HepG2 (cell line): ENCODE results near the gene EEF2. TPM values are rescaled to one million over a fixed set of nuclear protein-coding genes. Genes with fewer than 3 reads are reported as not detected.

Experiments used
- ARNTL ChIP-seq: sonication (generic); formaldehyde crosslinking; IDR thresholded peaks from 2 replicates; pipeline ENCODE4 v1.4.0; 2020; ENCODE audit warnings: mild to moderate bottlenecking, missing genetic modification reagents
- CBFB ChIP-seq: sonication (generic); formaldehyde crosslinking; IDR thresholded peaks from 2 replicates; pipeline ENCODE4 v1.4.0; 2020; ENCODE audit warnings: missing genetic modification reagents
- HNRNPH1 ChIP-seq: fragments of 200-400 bp; formaldehyde crosslinking; optimal IDR thresholded peaks from 2 replicates; pipeline ENCODE3; 2017; ENCODE audit warnings: mild to moderate bottlenecking, low read depth, low read length
- MAFF ChIP-seq: IDR thresholded peaks from 2 replicates; pipeline ENCODE4 v1.6.1; 2011; ENCODE audit warnings: low read depth, low read length, improper control_type of control experiment
- NCOR1 ChIP-seq: fragments of 200-600 bp; sonication (generic); IDR thresholded peaks from 2 replicates; pipeline ENCODE4 v1.7.0; 2017; ENCODE audit warnings: antibody characterized with exemption, low read length, borderline replicate concordance
- NFE2 ChIP-seq: sonication (generic); formaldehyde crosslinking; IDR thresholded peaks from 2 replicates; pipeline ENCODE4 v1.4.0; 2020; ENCODE audit warnings: missing genetic modification reagents
- NFIC ChIP-seq: IDR thresholded peaks from 2 replicates; pipeline ENCODE4 v1.6.1; 2012; ENCODE audit warnings: mild to moderate bottlenecking, low read length, inconsistent platforms
- PRMT3 ChIP-seq: sonication (generic); formaldehyde crosslinking; IDR thresholded peaks from 2 replicates; pipeline ENCODE4 v1.8.1; 2022; ENCODE audit warnings: low read depth, mild to moderate bottlenecking, moderate library complexity, missing genetic modification reagents, borderline replicate concordance
- ZBTB7A ChIP-seq: sonication (generic); formaldehyde crosslinking; IDR thresholded peaks from 2 replicates; pipeline ENCODE4 v1.8.0; 2022; ENCODE audit warnings: mild to moderate bottlenecking, missing genetic modification reagents
- ZFP62 ChIP-seq: sonication (generic); formaldehyde crosslinking; IDR thresholded peaks from 2 replicates; pipeline ENCODE4 v1.4.0; 2020; ENCODE audit warnings: missing genetic modification reagents
- ZNF780A ChIP-seq: sonication (generic); formaldehyde crosslinking; IDR thresholded peaks from 2 replicates; pipeline ENCODE4 v1.8.0; 2022; ENCODE audit warnings: mild to moderate bottlenecking, missing genetic modification reagents, moderate library complexity
- polyA plus RNA-seq, 8 experiments: library from polyadenylated mRNA; depleted of rRNA in 3 of 8; stranded (reverse) in 7 of 8; unstranded in 1 of 8; fragments of >200 nt; fragmentation: Illumina TruSeq in 4 of 8; extraction: Trizol in 4 of 8; gene quantifications; 2 replicates each; pipeline versions ENCODE4 v1.2.1 to v1.2.3, GENCODE V29; 2011 to 2016; ENCODE audit warnings: low read depth in 4 of 8, missing spikeins in 1 of 8, mixed read lengths in 1 of 8; ENCODE audit not compliant: insufficient read depth in 1 of 8
- total RNA-seq, 5 experiments: library from RNA; depleted of rRNA; stranded (reverse); fragments of >200 nt; fragmentation: Illumina TruSeq; extraction: Trizol; gene quantifications; 2 replicates each; pipeline ENCODE4 v1.2.3, GENCODE V29; 2016; ENCODE audit warnings: low read depth in 1 of 5
- TF ChIP-seq, protein P1 (sequence below): sonication (generic); formaldehyde crosslinking; IDR thresholded peaks from 2 replicates; pipeline ENCODE4 v1.4.0; 2020; ENCODE audit warnings: missing genetic modification reagents
- TF ChIP-seq, protein P2 (sequence below): sonication (generic); formaldehyde crosslinking; IDR thresholded peaks from 2 replicates; pipeline ENCODE4 v1.4.0; 2020; ENCODE audit warnings: low read depth, mild to moderate bottlenecking, missing genetic modification reagents
- TF ChIP-seq, protein P3 (sequence below): sonication (generic); formaldehyde crosslinking; IDR thresholded peaks from 2 replicates; pipeline ENCODE4 v1.5.1; 2020; ENCODE audit warnings: mild to moderate bottlenecking, missing genetic modification reagents
- TF ChIP-seq, protein P4 (sequence below): sonication (generic); formaldehyde crosslinking; IDR thresholded peaks from 2 replicates; pipeline ENCODE4 v1.8.0; 2022; ENCODE audit warnings: missing genetic modification reagents, mild to moderate bottlenecking, moderate library complexity, borderline replicate concordance
- TF ChIP-seq, protein P5 (sequence below): sonication (generic); formaldehyde crosslinking; IDR thresholded peaks from 2 replicates; pipeline ENCODE4 v1.4.0; 2020; ENCODE audit warnings: missing genetic modification reagents
- TF ChIP-seq, protein P6 (sequence below): sonication (generic); formaldehyde crosslinking; IDR thresholded peaks from 2 replicates; pipeline ENCODE4 v1.9.0; 2021; ENCODE audit warnings: missing genetic modification reagents, mild to moderate bottlenecking, borderline replicate concordance

EEF2 gene
- total and polyA plus RNA-seq, 2 of the 13 experiments (the other 11 are each of a cell fraction or from before 2014, with no cell fraction given), result 1,441 to 1,777 TPM

DNA sequence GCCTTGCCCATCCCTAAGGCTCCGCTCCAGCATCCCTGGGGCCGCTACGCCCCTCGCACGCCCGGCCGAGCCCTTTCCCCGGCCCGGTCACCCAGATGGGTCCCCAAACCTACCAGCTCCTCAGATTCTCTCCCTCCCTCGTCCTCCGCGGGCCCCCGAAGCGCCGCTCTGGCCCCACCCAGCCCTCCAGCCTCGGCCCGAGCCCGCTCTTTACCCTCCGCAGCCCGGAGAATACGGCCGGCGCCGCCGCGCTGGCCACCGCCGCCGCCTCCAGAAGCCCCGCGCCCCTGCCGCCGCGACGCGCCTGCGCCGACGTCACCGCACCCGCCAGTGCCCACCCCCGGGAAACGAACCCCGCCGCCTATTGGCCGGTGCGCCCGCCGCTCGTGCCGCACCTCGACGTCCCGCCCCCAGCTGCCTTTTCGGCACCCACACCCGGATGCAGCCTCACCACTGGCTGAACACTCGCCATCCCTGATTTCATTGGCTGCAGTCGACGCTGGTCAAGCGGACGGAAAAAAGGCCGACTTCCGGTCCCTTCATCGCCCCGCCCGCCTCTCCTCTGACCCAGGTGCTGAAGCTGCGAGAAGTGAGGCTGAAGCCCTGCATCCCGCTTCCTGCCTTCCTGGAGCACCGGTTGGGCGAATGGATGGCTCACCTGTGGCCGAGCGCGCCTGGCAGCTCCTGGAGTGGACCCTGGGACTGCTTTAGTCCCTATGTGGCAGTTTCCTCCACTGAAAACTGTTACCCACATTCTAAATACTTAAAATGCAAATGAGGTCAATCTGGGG lies 14.3 kb downstream of the EEF2 start, which contains the start of gene DAPK3 (continued):
- TF ChIP-seq, protein P1, sequence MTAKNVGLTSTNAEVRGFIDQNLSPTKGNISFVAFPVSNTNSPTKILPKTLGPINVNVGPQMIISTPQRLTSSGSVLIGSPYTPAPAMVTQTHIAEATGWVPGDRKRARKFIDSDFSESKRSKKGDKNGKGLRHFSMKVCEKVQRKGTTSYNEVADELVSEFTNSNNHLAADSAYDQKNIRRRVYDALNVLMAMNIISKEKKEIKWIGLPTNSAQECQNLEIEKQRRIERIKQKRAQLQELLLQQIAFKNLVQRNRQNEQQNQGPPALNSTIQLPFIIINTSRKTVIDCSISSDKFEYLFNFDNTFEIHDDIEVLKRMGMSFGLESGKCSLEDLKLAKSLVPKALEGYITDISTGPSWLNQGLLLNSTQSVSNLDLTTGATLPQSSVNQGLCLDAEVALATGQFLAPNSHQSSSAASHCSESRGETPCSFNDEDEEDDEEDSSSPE (CRISPR knock-in tag), result no peak; the same call in 1 of the 2 replicates
- 0 out of 2 replicates have a peak, but pooled peaks have one; percentile 29 for TF ChIP-seq CBFB
- no peak for TF ChIP-seq ZNF780A (CRISPR knock-in tag)
- no peak for TF ChIP-seq NFE2 (CRISPR knock-in tag)
- no peak for TF ChIP-seq PRMT3
- TF ChIP-seq, protein P2, sequence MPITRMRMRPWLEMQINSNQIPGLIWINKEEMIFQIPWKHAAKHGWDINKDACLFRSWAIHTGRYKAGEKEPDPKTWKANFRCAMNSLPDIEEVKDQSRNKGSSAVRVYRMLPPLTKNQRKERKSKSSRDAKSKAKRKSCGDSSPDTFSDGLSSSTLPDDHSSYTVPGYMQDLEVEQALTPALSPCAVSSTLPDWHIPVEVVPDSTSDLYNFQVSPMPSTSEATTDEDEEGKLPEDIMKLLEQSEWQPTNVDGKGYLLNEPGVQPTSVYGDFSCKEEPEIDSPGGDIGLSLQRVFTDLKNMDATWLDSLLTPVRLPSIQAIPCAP (CRISPR knock-in tag), result no peak
- TF ChIP-seq, protein P3, sequence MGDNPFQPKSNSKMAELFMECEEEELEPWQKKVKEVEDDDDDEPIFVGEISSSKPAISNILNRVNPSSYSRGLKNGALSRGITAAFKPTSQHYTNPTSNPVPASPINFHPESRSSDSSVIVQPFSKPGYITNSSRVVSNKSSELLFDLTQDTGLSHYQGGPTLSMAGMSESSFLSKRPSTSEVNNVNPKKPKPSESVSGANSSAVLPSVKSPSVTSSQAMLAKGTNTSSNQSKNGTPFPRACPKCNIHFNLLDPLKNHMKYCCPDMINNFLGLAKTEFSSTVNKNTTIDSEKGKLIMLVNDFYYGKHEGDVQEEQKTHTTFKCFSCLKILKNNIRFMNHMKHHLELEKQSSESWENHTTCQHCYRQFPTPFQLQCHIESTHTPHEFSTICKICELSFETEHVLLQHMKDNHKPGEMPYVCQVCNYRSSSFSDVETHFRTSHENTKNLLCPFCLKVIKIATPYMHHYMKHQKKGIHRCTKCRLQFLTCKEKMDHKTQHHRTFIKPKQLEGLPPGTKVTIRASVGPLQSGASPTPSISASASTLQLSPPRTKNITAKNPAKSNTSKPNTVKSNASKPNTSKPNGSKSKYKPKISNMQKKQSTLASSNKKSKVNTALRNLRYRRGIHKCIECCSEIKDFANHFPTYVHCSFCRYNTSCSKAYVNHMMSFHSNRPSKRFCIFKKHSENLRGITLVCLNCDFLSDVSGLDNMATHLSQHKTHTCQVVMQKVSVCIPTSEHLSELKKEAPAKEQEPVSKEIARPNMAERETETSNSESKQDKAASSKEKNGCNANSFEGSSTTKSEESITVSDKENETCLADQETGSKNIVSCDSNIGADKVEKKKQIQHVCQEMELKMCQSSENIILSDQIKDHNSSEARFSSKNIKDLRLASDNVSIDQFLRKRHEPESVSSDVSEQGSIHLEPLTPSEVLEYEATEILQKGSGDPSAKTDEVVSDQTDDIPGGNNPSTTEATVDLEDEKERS (CRISPR knock-in tag), result no peak
- TF ChIP-seq NFIC, result no peak
- peak; percentile 21; the same call in 1 of the 2 replicates for TF ChIP-seq MAFF
- TF ChIP-seq, protein P4, sequence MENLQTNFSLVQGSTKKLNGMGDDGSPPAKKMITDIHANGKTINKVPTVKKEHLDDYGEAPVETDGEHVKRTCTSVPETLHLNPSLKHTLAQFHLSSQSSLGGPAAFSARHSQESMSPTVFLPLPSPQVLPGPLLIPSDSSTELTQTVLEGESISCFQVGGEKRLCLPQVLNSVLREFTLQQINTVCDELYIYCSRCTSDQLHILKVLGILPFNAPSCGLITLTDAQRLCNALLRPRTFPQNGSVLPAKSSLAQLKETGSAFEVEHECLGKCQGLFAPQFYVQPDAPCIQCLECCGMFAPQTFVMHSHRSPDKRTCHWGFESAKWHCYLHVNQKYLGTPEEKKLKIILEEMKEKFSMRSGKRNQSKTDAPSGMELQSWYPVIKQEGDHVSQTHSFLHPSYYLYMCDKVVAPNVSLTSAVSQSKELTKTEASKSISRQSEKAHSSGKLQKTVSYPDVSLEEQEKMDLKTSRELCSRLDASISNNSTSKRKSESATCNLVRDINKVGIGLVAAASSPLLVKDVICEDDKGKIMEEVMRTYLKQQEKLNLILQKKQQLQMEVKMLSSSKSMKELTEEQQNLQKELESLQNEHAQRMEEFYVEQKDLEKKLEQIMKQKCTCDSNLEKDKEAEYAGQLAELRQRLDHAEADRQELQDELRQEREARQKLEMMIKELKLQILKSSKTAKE (CRISPR knock-in tag), result no peak
- no peak for TF ChIP-seq ZFP62 (CRISPR knock-in tag)
- TF ChIP-seq NCOR1, result no peak
- TF ChIP-seq, protein P5, sequence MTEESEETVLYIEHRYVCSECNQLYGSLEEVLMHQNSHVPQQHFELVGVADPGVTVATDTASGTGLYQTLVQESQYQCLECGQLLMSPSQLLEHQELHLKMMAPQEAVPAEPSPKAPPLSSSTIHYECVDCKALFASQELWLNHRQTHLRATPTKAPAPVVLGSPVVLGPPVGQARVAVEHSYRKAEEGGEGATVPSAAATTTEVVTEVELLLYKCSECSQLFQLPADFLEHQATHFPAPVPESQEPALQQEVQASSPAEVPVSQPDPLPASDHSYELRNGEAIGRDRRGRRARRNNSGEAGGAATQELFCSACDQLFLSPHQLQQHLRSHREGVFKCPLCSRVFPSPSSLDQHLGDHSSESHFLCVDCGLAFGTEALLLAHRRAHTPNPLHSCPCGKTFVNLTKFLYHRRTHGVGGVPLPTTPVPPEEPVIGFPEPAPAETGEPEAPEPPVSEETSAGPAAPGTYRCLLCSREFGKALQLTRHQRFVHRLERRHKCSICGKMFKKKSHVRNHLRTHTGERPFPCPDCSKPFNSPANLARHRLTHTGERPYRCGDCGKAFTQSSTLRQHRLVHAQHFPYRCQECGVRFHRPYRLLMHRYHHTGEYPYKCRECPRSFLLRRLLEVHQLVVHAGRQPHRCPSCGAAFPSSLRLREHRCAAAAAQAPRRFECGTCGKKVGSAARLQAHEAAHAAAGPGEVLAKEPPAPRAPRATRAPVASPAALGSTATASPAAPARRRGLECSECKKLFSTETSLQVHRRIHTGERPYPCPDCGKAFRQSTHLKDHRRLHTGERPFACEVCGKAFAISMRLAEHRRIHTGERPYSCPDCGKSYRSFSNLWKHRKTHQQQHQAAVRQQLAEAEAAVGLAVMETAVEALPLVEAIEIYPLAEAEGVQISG, result peak; percentile 63; the same call in 1 of the 2 replicates
- TF ChIP-seq ARNTL (CRISPR knock-in tag), result no peak
- TF ChIP-seq, protein P6, sequence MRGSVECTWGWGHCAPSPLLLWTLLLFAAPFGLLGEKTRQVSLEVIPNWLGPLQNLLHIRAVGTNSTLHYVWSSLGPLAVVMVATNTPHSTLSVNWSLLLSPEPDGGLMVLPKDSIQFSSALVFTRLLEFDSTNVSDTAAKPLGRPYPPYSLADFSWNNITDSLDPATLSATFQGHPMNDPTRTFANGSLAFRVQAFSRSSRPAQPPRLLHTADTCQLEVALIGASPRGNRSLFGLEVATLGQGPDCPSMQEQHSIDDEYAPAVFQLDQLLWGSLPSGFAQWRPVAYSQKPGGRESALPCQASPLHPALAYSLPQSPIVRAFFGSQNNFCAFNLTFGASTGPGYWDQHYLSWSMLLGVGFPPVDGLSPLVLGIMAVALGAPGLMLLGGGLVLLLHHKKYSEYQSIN (CRISPR knock-in tag), result no peak
- TF ChIP-seq HNRNPH1, result no peak
- no peak for TF ChIP-seq ZBTB7A (CRISPR knock-in tag)
